T-helper 2 cell treated with Interferon-gamma antibody and Interleukin-4, amounts not matched to agents 5 μg/mL and 100 μg/mL, for 36 hours (primary cell): ENCODE data around the gene MMP11.

Source experiments
- DNase-seq: peaks from one replicate; pipeline ENCODE4 v3.0.0; 2021; ENCODE audit warnings: low spot score
- H3K27ac Mint-ChIP-seq: one replicate; pipeline ENCODE4 v1.8.0; 2021; ENCODE audit warnings: mild to moderate bottlenecking, mixed read lengths
- H3K27me3 Mint-ChIP-seq: one replicate; pipeline ENCODE4 v1.8.0; 2021; ENCODE audit warnings: low read depth, mixed read lengths
- H3K36me3 Mint-ChIP-seq: one replicate; pipeline ENCODE4 v1.8.0; 2021; ENCODE audit warnings: low read depth, mixed read lengths
- H3K4me1 Mint-ChIP-seq: one replicate; pipeline ENCODE4 v1.8.0; 2021; ENCODE audit warnings: low read depth, mixed read lengths
- H3K4me3 Mint-ChIP-seq: one replicate; pipeline ENCODE4 v1.8.0; 2022; ENCODE audit warnings: mild to moderate bottlenecking, moderate library complexity, mixed read lengths
- H3K9me3 Mint-ChIP-seq: one replicate; pipeline ENCODE4 v1.8.0; 2021; ENCODE audit warnings: mixed read lengths

MMP11 gene

GRCh38 chr22:23752750-23753149, 19.9 kb upstream of the MMP11 start:
- H3K27ac Mint-ChIP-seq, result no peak overlapping the region
- H3K4me1 Mint-ChIP-seq, result peaks cover 11% of the 10 kb centered on the region
- H3K4me3 Mint-ChIP-seq, result no peak overlapping the region
- no peak for DNase-seq
- H3K27me3 Mint-ChIP-seq, result peaks cover 4% of the 10 kb centered on the region
- H3K36me3 Mint-ChIP-seq, result no peaks in the 10 kb centered on the region
- H3K9me3 Mint-ChIP-seq, result no peaks in the 10 kb centered on the region

GRCh38 chr22:23753385-23753784, 19.3 kb upstream of the MMP11 start:
- Mint-ChIP-seq H3K9me3 (no peaks in the 10 kb centered on the region), H3K27ac (no peak overlapping the region), H3K27me3 (peaks cover 4% of the 10 kb centered on the region), H3K4me1 (peaks cover 11% of the 10 kb centered on the region), H3K36me3 (no peaks in the 10 kb centered on the region), H3K4me3 (no peak overlapping the region)
- DNase-seq, result no peak

DNA sequence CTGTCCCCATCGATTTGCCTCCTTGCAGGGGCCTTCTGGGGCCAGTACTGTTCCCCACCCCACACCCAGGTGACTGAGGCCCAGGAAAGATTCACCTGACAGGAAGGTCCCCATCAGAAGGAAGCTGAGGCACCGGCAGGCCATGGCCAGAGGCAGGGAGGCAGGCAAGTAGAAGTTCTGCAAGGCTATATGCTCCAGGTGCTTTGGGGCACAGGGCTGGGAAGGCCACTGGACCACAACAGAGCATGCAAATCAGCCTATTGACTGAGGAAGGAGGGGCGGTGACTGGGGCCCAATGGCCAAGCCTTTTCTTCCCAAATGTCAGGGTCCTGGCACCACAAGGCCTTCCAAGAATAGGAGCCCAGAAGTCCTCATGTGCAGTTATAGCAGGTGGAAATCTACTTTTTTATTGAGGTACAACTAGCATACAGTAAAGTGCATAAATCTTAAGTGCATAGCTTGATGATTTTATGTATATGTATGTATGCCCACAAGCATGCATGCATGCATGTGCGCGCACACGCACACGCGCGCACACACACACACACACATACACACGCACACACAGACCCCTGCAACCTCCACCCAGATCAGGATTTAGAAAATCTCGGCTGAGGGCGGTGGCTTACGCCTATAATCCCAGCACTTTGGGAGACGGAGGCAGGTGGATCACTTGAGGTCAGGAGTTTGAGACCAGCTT, 18.3 kb upstream of the MMP11 start, which contains the start of gene VPREB3:
TSS of gene VPREB3 (minus strand) at position 206 of the 700 bp plus-strand sequence. CDS start at position 144, 62 bp downstream.
- no peak for DNase-seq
- peaks cover 4% of the 10 kb centered on the region for H3K27me3 Mint-ChIP-seq
- H3K36me3 Mint-ChIP-seq, result no peaks in the 10 kb centered on the region
- peaks cover 11% of the 10 kb centered on the region for H3K4me1 Mint-ChIP-seq
- no peaks in the 10 kb centered on the region for H3K9me3 Mint-ChIP-seq
- H3K4me3 Mint-ChIP-seq, result no peak within 1 kb of the TSS
- H3K27ac Mint-ChIP-seq, result no peak within 1 kb of the TSS

DNA sequence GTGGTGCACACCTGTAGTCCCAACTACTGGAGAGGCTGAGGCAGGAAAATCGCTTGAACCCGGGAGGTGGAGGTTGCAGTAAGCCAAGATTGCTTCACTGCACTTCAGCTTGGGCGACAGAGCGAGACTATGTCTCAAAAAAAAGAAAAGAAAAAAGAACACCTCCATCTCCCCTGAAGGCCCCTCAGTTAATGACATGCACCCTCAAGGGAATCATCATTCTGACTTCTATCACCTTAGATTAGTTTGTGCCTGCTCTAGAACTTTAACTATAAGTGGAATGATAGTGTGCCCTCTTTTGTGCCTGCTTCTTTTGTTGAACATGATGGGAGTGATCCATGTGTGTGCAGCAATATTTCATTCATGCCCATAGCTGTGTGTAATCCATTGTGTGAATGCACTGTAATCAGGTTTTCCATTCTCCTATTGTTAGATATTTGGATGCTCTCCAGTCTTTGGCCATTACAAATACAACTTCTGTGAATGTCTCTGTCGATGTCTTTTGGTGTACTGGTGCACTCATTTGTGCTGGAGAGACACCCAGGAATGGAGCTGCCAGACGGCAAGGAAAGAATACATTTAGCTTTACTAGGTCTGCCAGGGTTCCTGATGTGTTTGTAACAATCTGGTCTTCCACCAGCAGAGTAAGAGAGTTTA, 17.5 kb upstream of the MMP11 start:
- no peaks in the 10 kb centered on the region for H3K36me3 Mint-ChIP-seq
- H3K4me3 Mint-ChIP-seq, result no peak overlapping the region
- no peaks in the 10 kb centered on the region for H3K9me3 Mint-ChIP-seq
- peaks cover 1% of the 10 kb centered on the region for H3K27me3 Mint-ChIP-seq
- DNase-seq, result no peak
- H3K4me1 Mint-ChIP-seq, result peaks cover 5% of the 10 kb centered on the region
- H3K27ac Mint-ChIP-seq, result no peak overlapping the region

DNA sequence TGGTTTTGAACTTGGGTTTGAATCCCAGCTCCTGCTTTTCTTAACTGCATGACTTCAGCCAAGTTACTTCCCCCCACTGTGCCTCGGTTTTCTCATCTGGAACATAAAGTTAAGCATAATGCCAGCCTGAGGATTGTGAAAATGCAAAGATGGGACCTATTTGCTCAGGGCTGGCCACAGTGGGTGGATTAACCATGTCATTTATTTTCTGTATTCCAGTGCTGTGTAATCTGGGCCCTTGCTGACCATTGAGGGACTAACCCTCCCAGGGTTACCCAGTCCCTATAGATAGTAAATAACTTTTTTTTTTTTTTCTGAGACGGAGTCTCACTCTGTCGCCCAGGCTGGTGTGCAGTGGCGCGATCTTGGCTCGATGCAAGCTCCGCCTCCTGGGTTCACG, 16.9 kb upstream of the MMP11 start:
- H3K4me3 Mint-ChIP-seq, result no peak overlapping the region
- H3K36me3 Mint-ChIP-seq, result no peaks in the 10 kb centered on the region
- H3K4me1 Mint-ChIP-seq, result no peaks in the 10 kb centered on the region

DNA sequence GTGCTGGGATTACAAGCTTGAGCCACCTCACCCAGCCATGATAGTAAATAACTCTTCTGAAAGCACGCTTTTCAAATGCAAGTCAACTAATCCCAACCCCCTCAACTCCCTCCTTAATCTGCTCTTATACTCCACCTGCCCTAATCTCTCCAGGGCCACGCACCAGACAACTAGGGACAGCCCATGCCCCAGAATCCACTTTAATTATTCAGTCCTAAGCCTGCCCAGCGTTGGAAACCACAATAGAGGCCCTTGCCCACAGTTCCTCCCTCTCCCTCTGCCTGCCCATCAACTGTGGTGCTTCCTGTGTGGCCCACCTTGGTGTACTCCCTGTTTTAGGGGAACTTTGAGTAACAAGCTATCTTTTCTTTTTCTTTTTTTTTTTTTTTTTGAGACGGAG, 15.8 kb upstream of the MMP11 start:
- Mint-ChIP-seq H3K4me1 (no peaks in the 10 kb centered on the region), H3K4me3 (no peak overlapping the region), H3K27me3 (peaks cover 1% of the 10 kb centered on the region), H3K36me3 (no peaks in the 10 kb centered on the region), H3K27ac (no peak overlapping the region), H3K9me3 (no peaks in the 10 kb centered on the region)
- DNase-seq, result no peak

More for the DNA sequence above, 16.9 kb upstream of the MMP11 start:
- Mint-ChIP-seq H3K9me3 (no peaks in the 10 kb centered on the region), H3K27ac (no peak overlapping the region), H3K27me3 (peaks cover 1% of the 10 kb centered on the region)
- DNase-seq, result no peak

- Mint-ChIP-seq H3K27ac (no peak overlapping the region), H3K36me3 (no peaks in the 10 kb centered on the region), H3K9me3 (no peaks in the 10 kb centered on the region), H3K4me1 (peaks cover 11% of the 10 kb centered on the region), H3K27me3 (no peaks in the 10 kb centered on the region), H3K4me3 (no peak overlapping the region)
- DNase-seq, result no peak
Observed at GRCh38 chr22:23759566-23759965, 13.1 kb upstream of the MMP11 start.

DNA sequence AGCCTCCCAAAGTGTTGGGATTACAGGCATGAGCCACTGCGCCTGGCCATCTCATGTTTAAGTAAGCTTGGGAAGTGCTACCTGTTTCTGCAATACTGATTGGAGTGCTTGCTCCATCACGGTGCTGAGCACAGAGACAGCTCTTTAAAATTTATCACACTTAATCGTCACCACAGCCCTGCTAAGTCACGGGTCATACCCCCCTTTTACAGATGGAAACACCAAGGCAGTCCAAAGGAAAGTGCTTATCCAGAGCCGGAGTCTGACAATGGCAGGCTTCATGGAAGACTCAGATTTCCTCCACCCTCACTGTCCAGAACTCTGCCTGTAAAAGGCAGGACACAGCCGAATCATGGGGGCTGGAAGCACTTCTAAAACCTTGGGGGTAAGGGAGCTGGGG, 12.6 kb upstream of the MMP11 start:
- Mint-ChIP-seq H3K27ac (no peak overlapping the region), H3K4me3 (no peak overlapping the region), H3K4me1 (peaks cover 11% of the 10 kb centered on the region), H3K27me3 (no peaks in the 10 kb centered on the region), H3K36me3 (no peaks in the 10 kb centered on the region), H3K9me3 (no peaks in the 10 kb centered on the region)
- no peak for DNase-seq

- Mint-ChIP-seq H3K9me3 (no peaks in the 10 kb centered on the region), H3K27me3 (no peaks in the 10 kb centered on the region), H3K4me3 (peak within 1 kb of the TSS; percentile 67), H3K27ac (no peak within 1 kb of the TSS), H3K4me1 (peaks cover 24% of the 10 kb centered on the region), H3K36me3 (no peaks in the 10 kb centered on the region)
- DNase-seq, result no peak
Observed at GRCh38 chr22:23762842-23763578, 9.6 kb upstream of the MMP11 start, which contains the start of gene C22orf15. Gene C22orf15 (plus strand): TSS chr22:23762990. CDS start chr22:23763307, 317 bp downstream.

GRCh38 chr22:23763579-23763945, 9.1 kb upstream of the MMP11 start:
- Mint-ChIP-seq H3K36me3 (no peaks in the 10 kb centered on the region), H3K9me3 (no peaks in the 10 kb centered on the region), H3K4me1 (peaks cover 24% of the 10 kb centered on the region), H3K27ac (no peak overlapping the region), H3K27me3 (no peaks in the 10 kb centered on the region), H3K4me3 (peak overlapping the region; percentile 67)
- peak; percentile 21 for DNase-seq

GRCh38 chr22:23763954-23764353, 8.7 kb upstream of the MMP11 start:
- Mint-ChIP-seq H3K4me3 (peak overlapping the region; percentile 67), H3K27ac (no peak overlapping the region), H3K27me3 (no peaks in the 10 kb centered on the region), H3K36me3 (no peaks in the 10 kb centered on the region), H3K9me3 (no peaks in the 10 kb centered on the region), H3K4me1 (peaks cover 24% of the 10 kb centered on the region)
- DNase-seq, result no peak

- no peaks in the 10 kb centered on the region for H3K36me3 Mint-ChIP-seq
- H3K4me1 Mint-ChIP-seq, result peaks cover 24% of the 10 kb centered on the region
- H3K4me3 Mint-ChIP-seq, result no peak overlapping the region
Observed at GRCh38 chr22:23764899-23765881, 7.5 kb upstream of the MMP11 start.

GRCh38 chr22:23767303-23767672, 5.4 kb upstream of the MMP11 start:
- peak overlapping the region; percentile 71 for H3K4me3 Mint-ChIP-seq
- H3K4me1 Mint-ChIP-seq, result peaks cover 28% of the 10 kb centered on the region
- H3K27me3 Mint-ChIP-seq, result peaks cover under 1% of the 10 kb centered on the region
- H3K9me3 Mint-ChIP-seq, result no peaks in the 10 kb centered on the region
- H3K36me3 Mint-ChIP-seq, result no peaks in the 10 kb centered on the region
- peak overlapping the region; percentile 45 for H3K27ac Mint-ChIP-seq
- DNase-seq, result no peak

More at GRCh38 chr22:23764899-23765881, 7.5 kb upstream of the MMP11 start:
- no peak for DNase-seq
- H3K27ac Mint-ChIP-seq, result peak overlapping the region; percentile 53
- H3K27me3 Mint-ChIP-seq, result no peaks in the 10 kb centered on the region
- no peaks in the 10 kb centered on the region for H3K9me3 Mint-ChIP-seq
